H1 (cell line): ENCODE results near the gene FOXQ1. TPM values are rescaled to one million over a fixed set of nuclear protein-coding genes. Genes with fewer than 3 reads are reported as not detected.

ENCODE experiments used
- CTCF ChIA-PET: fragments of 300-600 bp; sonication (Branson Sonifier 250); formaldehyde crosslinking; loops from one replicate; lab custom pipeline; 2021; ENCODE audit not compliant: partially characterized antibody; lab: Charles Lee
- POLR2A ChIA-PET: fragments of 300-600 bp; sonication (Branson Sonifier 250); formaldehyde crosslinking; loops from one replicate; lab custom pipeline; 2021; ENCODE audit warnings: inconsistent platforms; ENCODE audit not compliant: partially characterized antibody; lab: Charles Lee
- DNase-seq, 2 experiments: peaks; one replicate each; pipeline versions ENCODE4 v3.0.0 to v3.0.0-alpha.2; 2010 to 2022; ENCODE audit warnings: low spot score in 2 of 2, low read depth in 1 of 2, mixed read lengths in 1 of 2
- FAIRE-seq: peaks from 2 replicates; lab custom pipeline; 2011; peaks lifted over from hg19 to GRCh38; lab: Jason Lieb, UNC
- H2AFZ ChIP-seq: 2 replicates; pipeline ENCODE4 v1.8.1; 2012; ENCODE audit warnings: low read length, inconsistent platforms
- H2AK5ac ChIP-seq: 2 replicates; pipeline ENCODE4 v1.6.1; 2013; ENCODE audit warnings: low read depth, low read length
- H2BK120ac ChIP-seq: replicated peaks from 2 replicates; pipeline ENCODE3; 2013; ENCODE audit warnings: low read depth, low read length, inconsistent platforms
- H2BK12ac ChIP-seq: 2 replicates; pipeline ENCODE4 v1.6.1; 2013; ENCODE audit warnings: low read depth, low read length
- H2BK15ac ChIP-seq: 2 replicates; pipeline ENCODE4 v1.6.1; 2013; ENCODE audit warnings: low read length
- H2BK20ac ChIP-seq: 2 replicates; pipeline ENCODE4 v1.6.1; 2013; ENCODE audit warnings: low read length
- H2BK5ac ChIP-seq: 2 replicates; pipeline ENCODE4 v1.6.1; 2013; ENCODE audit warnings: low read depth, low read length
- H3K14ac ChIP-seq: 2 replicates; pipeline ENCODE4 v1.6.1; 2013; ENCODE audit warnings: inconsistent platforms; ENCODE audit not compliant: insufficient read length
- H3K18ac ChIP-seq: 2 replicates; pipeline ENCODE4 v1.6.1; 2013; ENCODE audit warnings: low read length; ENCODE audit errors: extremely low read depth
- H3K23ac ChIP-seq: 2 replicates; pipeline ENCODE4 v1.6.1; 2013; ENCODE audit warnings: inconsistent platforms; ENCODE audit not compliant: insufficient read length
- H3K23me2 ChIP-seq: 2 replicates; pipeline ENCODE4 v1.6.1; 2013; ENCODE audit warnings: low read depth, low read length
- H3K27ac ChIP-seq: 2 replicates; pipeline ENCODE4 v1.6.1; 2011; ENCODE audit warnings: low read depth, low read length, inconsistent platforms
- H3K27me3 ChIP-seq, 4 experiments: replicated peaks in 1 of 4; 1 replicate in 1 of 4; 2 replicates in 3 of 4; pipeline versions ENCODE4 v1.6.1 to v1.8.1; 2011 to 2013; ENCODE audit warnings: low read length in 3 of 4, mild to moderate bottlenecking in 3 of 4, inconsistent platforms in 2 of 4, mixed read lengths in 2 of 4, moderate library complexity in 1 of 4; ENCODE audit not compliant: control insufficient read depth in 3 of 4, insufficient read depth in 3 of 4; ENCODE audit errors: extremely low read depth in 1 of 4
- H3K36me3 ChIP-seq, 4 experiments: 2 replicates each; pipeline versions ENCODE4 v1.6.1 to v1.8.1; 2011 to 2013; ENCODE audit warnings: mild to moderate bottlenecking in 4 of 4, low read length in 3 of 4, moderate library complexity in 2 of 4, control low read depth in 1 of 4, inconsistent platforms in 1 of 4; ENCODE audit not compliant: insufficient read depth in 4 of 4, control insufficient read depth in 2 of 4
- H3K4ac ChIP-seq: replicated peaks from 2 replicates; pipeline ENCODE3; 2013; ENCODE audit warnings: low read length, low read depth, mixed read lengths, inconsistent platforms; ENCODE audit not compliant: insufficient read length
- H3K4me1 ChIP-seq, 4 experiments: replicated peaks in 1 of 4; 1 replicate in 1 of 4; 2 replicates in 3 of 4; pipeline versions ENCODE4 v1.6.1 to v1.8.1; 2011 to 2013; ENCODE audit warnings: low read length in 3 of 4, inconsistent platforms in 2 of 4, mixed read lengths in 1 of 4; ENCODE audit not compliant: insufficient read depth in 4 of 4, control insufficient read depth in 3 of 4
- H3K4me2 ChIP-seq, 2 experiments: 2 replicates each; pipeline versions ENCODE4 v1.6.1 to v1.8.1; 2011 to 2013; ENCODE audit warnings: low read depth in 2 of 2, low read length in 2 of 2, control low read depth in 1 of 2, inconsistent platforms in 1 of 2, mild to moderate bottlenecking in 1 of 2; ENCODE audit not compliant: insufficient read depth in 1 of 2
- H3K4me3 ChIP-seq, 4 experiments: fragments of 200-600, 300-600 bp in 1 of 4; sonication (generic), shearing (Covaris generic), sonication (Bioruptor Twin) in 1 of 4; 2 replicates each; pipeline versions ENCODE4 v1.5.1 to v1.8.1; 2011 to 2016; ENCODE audit warnings: low read length in 4 of 4, low read depth in 3 of 4, control low read depth in 2 of 4, inconsistent platforms in 2 of 4, mild to moderate bottlenecking in 2 of 4, mixed read lengths in 1 of 4, moderate library complexity in 1 of 4; ENCODE audit not compliant: insufficient read depth in 2 of 4; ENCODE audit errors: extremely low read depth in 1 of 4
- H3K56ac ChIP-seq: replicated peaks from 2 replicates; pipeline ENCODE3; 2013; ENCODE audit warnings: low read depth, mild to moderate bottlenecking, mixed read lengths, low read length, inconsistent platforms; ENCODE audit not compliant: insufficient read length
- H3K79me1 ChIP-seq: 2 replicates; pipeline ENCODE4 v1.6.1; 2013; ENCODE audit warnings: low read depth, low read length, control low read depth
- H3K79me2 ChIP-seq, 2 experiments: 2 replicates each; pipeline versions ENCODE4 v1.6.1 to v1.8.1; 2012 to 2013; ENCODE audit warnings: low read length in 2 of 2, mild to moderate bottlenecking in 2 of 2, inconsistent platforms in 1 of 2; ENCODE audit not compliant: insufficient read depth in 2 of 2, control insufficient read depth in 1 of 2
- H3K9ac ChIP-seq, 4 experiments: replicated peaks in 1 of 4; 1 replicate in 1 of 4; 2 replicates in 3 of 4; pipeline versions ENCODE4 v1.6.1 to v1.8.1; 2011 to 2013; ENCODE audit warnings: low read depth in 3 of 4, low read length in 3 of 4, control low read depth in 2 of 4, mild to moderate bottlenecking in 2 of 4, moderate library complexity in 2 of 4, inconsistent platforms in 1 of 4; ENCODE audit errors: extremely low read depth in 1 of 4
- H3K9me3 ChIP-seq, 2 experiments: 2 replicates each; pipeline versions ENCODE4 v1.6.1 to v1.8.1; 2012 to 2013; ENCODE audit warnings: mild to moderate bottlenecking in 2 of 2, moderate library complexity in 2 of 2, control low read depth in 1 of 2, inconsistent platforms in 1 of 2, low read depth in 1 of 2, low read length in 1 of 2, mixed read lengths in 1 of 2; ENCODE audit not compliant: insufficient read depth in 2 of 2
- H4K20me1 ChIP-seq, 2 experiments: replicated peaks in 1 of 2; 2 replicates each; pipeline versions ENCODE3 to v1.8.1; 2011 to 2013; ENCODE audit warnings: inconsistent platforms in 2 of 2, low read length in 2 of 2, mild to moderate bottlenecking in 1 of 2; ENCODE audit not compliant: insufficient read depth in 2 of 2, control insufficient read depth in 1 of 2
- H4K5ac ChIP-seq: 2 replicates; pipeline ENCODE4 v1.6.1; 2013; ENCODE audit warnings: low read length, low read depth, mixed read lengths, inconsistent platforms; ENCODE audit not compliant: insufficient read length
- H4K8ac ChIP-seq: 2 replicates; pipeline ENCODE4 v1.8.0; 2013; ENCODE audit warnings: mild to moderate bottlenecking, moderate library complexity, low read length, inconsistent platforms; ENCODE audit not compliant: insufficient read depth; ENCODE audit errors: extremely low read depth
- H4K91ac ChIP-seq: replicated peaks from 2 replicates; pipeline ENCODE3; 2013; ENCODE audit warnings: low read length, mixed read lengths, inconsistent platforms; ENCODE audit not compliant: insufficient read length
- BCL11A ChIP-seq, 2 experiments: IDR thresholded peaks; one replicate each; pipeline ENCODE4 v1.6.1; 2011; ENCODE audit warnings: low read depth in 2 of 2, low read length in 2 of 2, mild to moderate bottlenecking in 2 of 2
- TAF1 ChIP-seq: IDR thresholded peaks from 2 replicates; pipeline ENCODE4 v1.6.1; 2011; ENCODE audit warnings: mild to moderate bottlenecking, low read depth, low read length
- YY1 ChIP-seq: IDR thresholded peaks from 2 replicates; pipeline ENCODE4 v1.6.1; 2011; ENCODE audit warnings: low read depth, mild to moderate bottlenecking, low read length
- WGBS, 2 experiments: shearing (Covaris generic) in 1 of 2; methylation state at CpG; one replicate each; pipeline versions ENCODE4 v1.1.6 to v1.1.7; 2013 to 2015; ENCODE audit warnings: low lambda C conversion rate in 2 of 2, mixed read lengths in 2 of 2, inconsistent platforms in 1 of 2, low coverage in 1 of 2, missing lambda C conversion rate in 1 of 2; ENCODE audit not compliant: insufficient replicate concordance in 2 of 2, insufficient coverage in 1 of 2, insufficient read length in 1 of 2; ENCODE audit errors: extremely low coverage in 1 of 2, missing lambda C conversion rate in 1 of 2; 5-methylcytosine and 5-hydroxymethylcytosine counted together
- polyA plus RNA-seq, 7 experiments: library from polyadenylated mRNA; depleted of rRNA in 3 of 7; stranded (reverse) in 5 of 7; unstranded in 2 of 7; fragments of >200 nt in 5 of 7; fragments of 200-250 nt in 2 of 7; gene quantifications; 1 replicate in 5 of 7; 2 replicates in 1 of 7; 4 replicates in 1 of 7; pipeline versions ENCODE4 v1.2.1 to v1.2.3, GENCODE V29; 2011 to 2013; ENCODE audit warnings: missing spikeins in 2 of 7, mixed read lengths in 2 of 7
- total RNA-seq: library from RNA; stranded (reverse); fragmentation: NEBNext Ultra II Directional; extraction: Animal tissue kit (Norgen Biotek cat#: 25700); gene quantifications from 2 replicates; pipeline ENCODE4 v1.2.1, GENCODE V29; 2021

Gene FOXQ1
- total and polyA plus RNA-seq, 2 of the 8 experiments (the other 6 are each of a cell fraction or from before 2014, with no cell fraction given) = 0.03 TPM; not detected in 1

- Histone ChIP-seq H3K9ac (no peak overlapping the region), H4K5ac (no peak overlapping the region), H3K36me3 (no peaks in the 10 kb centered on the region), H3K9me3 (peaks cover 0 to 3% of the 10 kb centered on the region in 2 experiments; a peak in 1 of 4 replicates), H3K23ac (no peak overlapping the region), H2BK12ac (no peak overlapping the region), H3K27me3 (no peaks in the 10 kb centered on the region; a peak in 2 of 7 replicates), H4K20me1 (no peaks in the 10 kb centered on the region), H4K8ac (no peak overlapping the region), H3K4me3 (no peak overlapping the region), H2BK120ac (no peak overlapping the region), H3K18ac (no peak overlapping the region), H3K23me2 (no peaks in the 10 kb centered on the region), H2AK5ac (no peak overlapping the region), H3K56ac (no peak overlapping the region), H3K14ac (no peak overlapping the region), H2BK5ac (no peak overlapping the region), H4K91ac (no peak overlapping the region), H3K27ac (no peak overlapping the region), H3K79me2 (no peaks in the 10 kb centered on the region), H3K4ac (no peak overlapping the region), H3K79me1 (no peaks in the 10 kb centered on the region), H2AFZ (no peak overlapping the region), H3K4me2 (no peak overlapping the region), H2BK15ac (no peak overlapping the region), H3K4me1 (0 out of 7 replicates have a peak, but pooled peaks cover 0 to 2% (median 0%) of the 10 kb centered on the region in 4 experiments), H2BK20ac (no peak overlapping the region)
- DNase-seq (no peak), FAIRE-seq (no peak)
- CTCF ChIA-PET = interaction anchor here (0.5 kb wide), 1 partner anchor 11 kb away, joined by 3 read pairs; no protein-coding TSS in a partner anchor
- POLR2A ChIA-PET = no interaction called here
- 79% methylated on average over 2 of the region's 3 CpGs; no CpG with 5 or more reads in 1 of the 2 experiments for WGBS, 2 experiments
- TF ChIP-seq YY1 (no peak), TAF1 (no peak), BCL11A (IDR thresholded peaks at IDR 0.05; ENCODE audit: low read depth in 2 of 2, low read length in 2 of 2) (no peak)
Observed at GRCh38 chr6:1322156-1322555, 10.3 kb downstream of the FOXQ1 start.
